ENCODE data around the gene ANXA6.
A peak's percentile ranks its signal among the peaks of the same experiment; 100 is the strongest.
"Not testable (repeated sequence)": the region's sequence is repeated elsewhere in the genome, so short reads cannot be mapped to it uniquely, and the experiment has no call there.

ANXA6 gene

GRCh38 chr5:151179489-151179840 is 21.9 kb upstream of the ANXA6 start:
- DNase-seq: no peak

DNA sequence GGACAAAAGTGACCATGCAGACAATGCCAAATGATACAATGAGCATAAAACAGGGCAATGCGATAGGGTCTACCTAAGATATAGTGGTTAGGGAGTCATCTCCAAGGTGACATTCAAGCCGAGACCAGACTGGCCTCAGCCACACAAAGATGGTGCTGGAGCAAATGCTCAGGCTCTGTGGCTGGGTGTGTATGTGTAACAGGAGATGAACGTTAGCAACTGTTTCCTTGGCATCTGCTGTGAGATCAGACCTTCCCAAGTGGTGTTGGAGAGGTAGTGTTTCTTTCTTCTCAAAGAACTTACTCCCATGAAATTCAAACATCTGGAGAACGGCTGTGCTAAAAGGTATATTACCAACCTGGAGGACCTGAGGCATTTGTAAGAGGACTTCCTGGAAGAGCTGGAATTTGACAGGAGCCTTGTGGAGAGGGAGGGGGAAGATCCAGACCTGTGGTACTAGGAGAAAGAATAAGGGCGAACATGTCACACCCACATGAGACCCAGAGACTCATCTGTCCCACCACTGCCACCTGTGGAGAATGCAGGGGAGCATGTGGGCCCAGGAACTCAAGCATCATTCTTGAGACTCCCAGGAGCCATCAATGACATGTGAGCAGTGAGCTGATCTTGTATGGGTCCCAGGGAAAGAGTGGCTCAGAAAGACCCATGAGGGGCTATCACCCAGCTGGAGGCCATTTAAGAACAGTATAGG is 21.4 kb upstream of the ANXA6 start:
- no peak for DNase-seq

GRCh38 chr5:151178372-151178771 is 20.8 kb upstream of the ANXA6 start:
- no peak for DNase-seq

GRCh38 chr5:151176268-151176667 is 18.7 kb upstream of the ANXA6 start:
- not testable (repeated sequence) for DNase-seq

- no peak for DNase-seq
These were observed 17.1 kb upstream of the ANXA6 start for GRCh38 chr5:151174612-151175101.

DNA sequence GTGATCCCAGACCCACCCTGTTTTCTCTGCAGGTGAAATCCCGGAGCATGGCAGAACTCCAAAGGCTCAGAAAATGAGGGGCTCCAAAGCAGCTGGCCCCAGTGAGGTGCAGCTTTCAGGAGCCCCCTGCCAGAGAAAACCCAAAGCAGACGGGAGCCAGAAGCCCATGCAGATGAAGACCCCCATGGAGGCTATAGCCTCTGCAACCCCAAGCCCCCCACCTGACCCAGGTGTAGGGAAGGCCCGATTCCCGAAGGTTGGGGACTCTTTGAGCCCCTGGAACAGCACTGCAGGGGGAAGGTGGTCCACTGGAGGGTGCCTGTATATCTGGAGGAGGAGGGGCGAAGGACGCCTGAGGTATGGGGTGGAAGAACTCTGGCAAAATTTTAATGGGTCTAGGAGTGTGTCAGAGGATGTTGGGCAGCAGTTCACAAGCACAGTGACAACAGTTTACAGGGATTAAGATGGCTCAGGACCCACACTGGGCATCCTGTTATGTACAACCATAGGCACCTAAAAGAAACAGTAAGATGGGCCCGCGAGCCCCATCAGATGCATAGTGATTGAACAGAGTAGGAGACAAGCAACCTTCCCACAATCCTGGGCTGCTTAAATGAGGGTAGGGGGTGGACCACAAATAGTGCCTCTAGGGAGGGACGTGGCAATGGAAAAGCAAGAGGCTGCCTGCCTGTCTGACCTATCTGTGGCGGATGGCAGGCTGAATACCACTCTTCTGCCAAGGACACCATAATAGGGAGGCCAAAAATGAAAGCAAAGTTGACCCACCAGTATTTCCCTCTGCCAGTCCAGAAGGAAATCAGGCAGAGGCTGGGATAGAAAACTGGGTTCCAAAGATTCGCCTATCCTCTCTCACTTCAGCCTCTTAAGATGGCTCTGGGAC is 16.4 kb upstream of the ANXA6 start:
- DNase-seq: no peak

DNA sequence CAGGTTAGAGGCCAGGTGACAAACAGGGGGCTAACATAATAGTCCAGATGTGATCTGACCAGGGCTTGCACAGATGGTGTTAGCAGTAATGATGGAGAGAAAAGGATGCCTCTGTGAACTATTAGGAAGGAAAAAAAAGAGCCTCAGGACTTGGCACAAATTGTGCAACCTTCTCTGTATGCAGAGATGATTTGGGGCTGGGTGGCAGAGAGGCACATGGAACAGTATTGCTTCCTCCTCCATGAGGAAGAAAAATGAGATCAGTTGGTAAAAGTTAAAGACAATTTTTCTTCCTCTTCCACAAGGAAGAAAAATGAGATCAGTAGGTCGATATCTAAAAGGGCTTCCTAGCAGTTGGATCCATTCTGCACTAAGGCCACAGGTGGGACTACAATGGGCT is 13.9 kb upstream of the ANXA6 start:
- no peak for DNase-seq

DNA sequence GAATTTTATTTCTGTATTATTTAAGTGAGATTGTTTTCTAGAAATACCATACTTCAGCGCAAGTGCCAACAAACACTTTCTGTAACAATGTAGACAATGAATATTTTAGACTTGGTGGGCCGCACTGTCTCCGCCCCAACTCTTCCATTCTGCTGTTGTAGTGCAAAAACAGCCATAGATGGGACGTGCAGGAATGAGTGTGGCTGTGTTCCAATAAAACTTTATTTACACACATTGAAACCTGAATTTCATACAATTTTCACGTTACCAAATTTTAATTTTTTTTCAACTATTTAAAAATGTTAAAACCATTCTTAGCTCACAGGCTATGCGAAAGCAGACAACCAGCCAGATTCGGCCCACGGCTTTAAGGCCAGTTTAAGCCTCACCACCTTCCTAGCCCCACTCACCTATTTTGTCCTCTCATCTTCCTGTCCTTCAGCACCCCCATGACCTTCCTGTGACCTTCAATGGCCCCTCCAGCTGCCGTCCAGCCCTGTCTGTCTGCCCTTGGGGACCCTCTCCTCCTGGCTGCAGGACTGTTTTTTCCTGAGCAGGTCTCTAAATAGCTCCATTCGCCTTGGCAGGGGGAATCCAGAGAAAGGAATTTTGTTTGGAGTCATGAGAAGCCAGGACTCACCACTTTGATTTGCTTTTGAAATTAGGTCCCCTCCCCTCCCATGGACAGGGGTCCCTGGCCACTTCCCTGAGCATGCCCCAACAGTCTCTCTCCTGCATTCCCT is 11.2 kb upstream of the ANXA6 start:
- no peak for DNase-seq

DNA sequence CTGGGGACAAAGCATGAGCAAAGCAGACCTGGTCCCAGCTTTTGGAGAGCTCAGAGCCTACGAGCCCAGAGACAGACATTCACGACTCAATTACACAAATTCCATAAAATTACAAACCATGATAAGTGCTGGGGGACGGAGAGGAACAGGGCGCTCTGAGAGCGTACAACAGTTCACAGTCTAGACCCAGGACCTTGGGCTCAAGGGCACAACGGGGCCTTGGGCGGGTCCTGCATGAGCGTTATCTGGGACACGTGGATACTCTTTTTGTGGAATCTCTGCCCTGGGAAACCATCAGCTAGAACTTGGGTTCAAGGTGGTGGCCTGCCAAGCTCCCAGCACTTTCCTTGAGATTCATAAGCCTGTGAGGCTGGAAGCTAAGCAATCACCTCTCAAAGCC is 9.4 kb upstream of the ANXA6 start:
- no peak for DNase-seq

- DNase-seq: peak; percentile 87
These were observed 7.3 kb upstream of the ANXA6 start for GRCh38 chr5:151164687-151165392.

GRCh38 chr5:151162776-151163175 is 5.2 kb upstream of the ANXA6 start:
- no peak for DNase-seq

- DNase-seq: no peak
These were observed 2.2 kb upstream of the ANXA6 start for GRCh38 chr5:151159649-151160373.

DNA sequence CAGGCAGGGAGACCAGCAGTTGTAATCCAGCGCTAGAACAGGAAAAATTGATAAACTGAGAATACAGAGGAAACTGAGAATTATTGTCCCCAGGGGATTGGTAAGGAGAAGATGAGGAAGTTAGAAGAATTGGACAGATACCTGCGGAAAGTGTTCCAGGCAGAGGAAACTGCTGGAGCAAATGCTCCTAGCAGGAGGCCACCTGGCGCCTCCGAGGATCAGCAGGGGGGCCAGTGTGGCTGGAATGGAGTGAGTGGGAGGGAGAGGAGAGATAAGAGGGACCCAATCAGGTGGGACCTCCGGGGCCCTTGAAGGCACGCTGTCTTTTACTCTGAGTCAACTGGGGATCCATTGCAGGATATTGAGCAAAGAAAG is 695 bp upstream of the ANXA6 start:
- no peak for DNase-seq

GRCh38 chr5:151156507-151157420 is 815 bp downstream of the ANXA6 start:
- peak; percentile 65 for DNase-seq

DNA sequence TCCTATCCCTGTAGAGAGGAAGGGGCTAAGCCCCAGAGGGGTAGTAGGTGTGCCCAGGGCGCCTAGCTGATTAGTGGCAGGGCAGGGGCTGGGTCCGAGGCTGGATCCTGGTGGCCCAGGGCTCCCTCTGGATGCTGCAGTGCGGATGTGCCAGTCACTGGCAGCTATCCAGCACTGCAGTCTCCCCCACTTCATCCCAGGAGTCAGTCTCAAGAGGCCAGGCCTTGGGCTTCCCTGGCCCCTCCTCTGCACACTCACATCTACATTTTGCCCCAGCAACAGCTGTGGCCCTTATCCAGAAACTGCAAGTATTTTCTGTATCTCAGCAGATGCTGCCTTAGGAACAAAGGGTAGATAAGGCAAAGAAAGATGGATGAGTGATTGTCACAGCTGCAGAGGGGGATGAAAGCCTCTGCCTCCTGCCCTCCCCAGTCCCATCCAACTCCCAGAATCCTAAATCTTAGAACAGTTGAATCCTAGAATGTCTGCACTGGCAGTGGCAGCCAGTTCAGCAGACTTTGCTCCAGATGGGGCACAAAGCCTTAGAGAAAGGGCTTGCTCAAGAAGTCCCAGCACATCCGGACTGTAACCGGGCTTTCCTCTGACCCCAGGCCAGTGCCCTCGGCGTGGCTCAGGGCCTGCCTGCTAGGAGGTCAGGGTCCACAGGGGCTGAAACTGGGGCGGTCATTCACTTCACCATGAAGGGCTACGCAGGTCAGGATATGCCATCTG is 1.6 kb downstream of the ANXA6 start:
- peak; percentile 51 for DNase-seq

GRCh38 chr5:151154931-151155774 is 2.4 kb downstream of the ANXA6 start:
- DNase-seq: peak; percentile 83

DNA sequence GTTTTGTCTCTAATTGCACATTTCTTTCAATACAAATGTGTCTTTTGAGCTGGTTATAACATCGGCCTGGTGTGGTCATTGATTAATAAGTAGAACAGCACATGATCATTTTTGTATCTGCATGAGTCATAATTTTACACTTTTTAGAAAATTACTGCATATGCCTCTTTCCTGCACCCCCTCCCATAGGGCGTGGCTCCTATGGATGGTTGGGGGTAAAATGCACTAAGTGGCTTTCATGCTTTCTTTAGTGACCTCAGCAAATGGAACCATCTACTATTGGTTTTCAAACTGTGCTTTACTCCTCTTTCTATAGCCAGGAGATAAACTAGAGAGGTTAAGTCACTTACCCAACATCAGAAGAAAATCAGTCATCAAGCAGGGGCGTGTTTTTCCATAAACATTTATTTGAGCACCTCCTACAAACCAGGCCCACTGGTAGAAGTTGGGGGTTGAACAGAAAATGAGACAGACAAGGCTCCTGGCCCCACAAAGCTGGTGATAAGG is 3.8 kb downstream of the ANXA6 start:
- peak; percentile 82 for DNase-seq

GRCh38 chr5:151153300-151153699 is 4.3 kb downstream of the ANXA6 start:
- peak; percentile 59 for DNase-seq

- peak; percentile 91 for DNase-seq
These were observed 5.8 kb downstream of the ANXA6 start for GRCh38 chr5:151151793-151152192.

All from activated CD4-positive, alpha-beta T cell treated with anti-CD3 and anti-CD28 coated beads, Interleukin-2, Interleukin-6, amounts not matched to agents 100 ng/mL and 50 ng/mL, durations not matched to agents 16 hours and 8 hours (primary cell).